GDM1 (cell line): ENCODE data around the gene SLC13A2.
"Not testable (repeated sequence)": the region's sequence is repeated elsewhere in the genome, so short reads cannot be mapped to it uniquely, and the experiment has no call there.

Experiments
- DNase-seq: peaks from one replicate; lab custom pipeline; 2025; lab: John Stamatoyannopoulos, UW

Gene SLC13A2

GRCh38 chr17:28514561-28515002 lies 41.1 kb downstream of the SLC13A2 start:
- no peak for DNase-seq

- DNase-seq = no peak
Observed at GRCh38 chr17:28515518-28515917, 42.1 kb downstream of the SLC13A2 start.

DNA sequence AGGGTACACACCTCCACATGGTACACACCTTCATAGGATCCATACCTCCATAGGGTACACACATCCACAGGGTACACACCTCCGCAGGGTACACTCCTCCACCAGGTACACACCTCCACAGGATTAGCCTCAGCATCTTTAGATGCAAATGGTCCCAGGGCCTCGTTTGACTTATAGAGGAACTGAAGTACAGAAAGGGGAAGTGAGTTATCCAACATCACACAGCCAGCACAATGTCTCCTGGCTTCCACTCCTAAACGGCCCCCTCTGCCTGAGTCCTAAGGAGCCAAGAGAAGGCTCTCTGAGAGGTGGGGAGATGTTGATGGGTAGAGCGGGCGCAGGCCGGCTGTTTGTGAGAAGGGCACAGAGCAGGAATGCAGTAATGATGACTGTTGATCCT lies 44.7 kb downstream of the SLC13A2 start:
- peak; percentile 38 for DNase-seq

GRCh38 chr17:28518578-28518977 lies 45.1 kb downstream of the SLC13A2 start:
- no peak for DNase-seq

DNA sequence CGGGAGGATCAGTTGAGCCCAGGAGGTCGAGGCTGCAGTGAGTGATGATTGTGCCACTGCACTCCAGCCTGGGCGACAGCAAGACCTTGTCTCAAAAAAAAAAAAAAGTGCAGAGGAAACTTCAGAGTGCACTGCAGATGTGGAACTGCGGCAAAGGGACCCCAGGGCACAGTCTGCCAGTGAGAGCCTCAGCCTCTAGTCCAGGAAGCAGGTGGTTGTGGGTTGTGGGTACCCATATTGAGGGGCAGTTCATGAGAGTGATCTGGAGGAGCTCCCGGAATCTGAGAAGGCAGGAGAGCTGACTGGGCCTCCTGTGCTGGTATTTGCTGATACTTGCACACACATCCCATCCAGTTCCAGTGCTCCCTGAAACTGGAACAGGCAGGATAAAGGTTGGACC lies 45.8 kb downstream of the SLC13A2 start:
- peak; percentile 94 for DNase-seq

GRCh38 chr17:28520687-28521086 lies 47.2 kb downstream of the SLC13A2 start:
- no peak for DNase-seq

- no peak for DNase-seq
Observed at GRCh38 chr17:28521311-28522085, 48.1 kb downstream of the SLC13A2 start.

DNA sequence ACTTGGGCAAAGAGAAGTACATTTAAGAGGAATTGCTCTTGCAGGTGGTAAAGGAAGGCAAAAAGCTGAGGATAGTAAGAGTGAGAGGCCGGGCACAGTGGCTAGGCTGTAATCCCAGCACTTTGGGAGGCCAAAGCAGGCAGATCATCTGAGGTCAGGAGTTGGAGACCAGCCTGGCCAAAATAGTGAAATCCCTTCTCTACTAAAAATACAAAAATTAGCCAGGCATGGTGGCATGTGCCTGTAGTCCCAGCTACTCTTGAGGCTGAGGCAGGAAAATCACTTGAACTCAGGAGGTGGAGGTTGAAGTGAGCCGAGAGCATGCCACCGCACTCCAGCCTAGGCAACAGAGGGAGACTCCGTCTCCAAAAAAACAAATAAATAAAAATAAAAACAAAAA lies 48.8 kb downstream of the SLC13A2 start:
- DNase-seq = not testable (repeated sequence)

DNA sequence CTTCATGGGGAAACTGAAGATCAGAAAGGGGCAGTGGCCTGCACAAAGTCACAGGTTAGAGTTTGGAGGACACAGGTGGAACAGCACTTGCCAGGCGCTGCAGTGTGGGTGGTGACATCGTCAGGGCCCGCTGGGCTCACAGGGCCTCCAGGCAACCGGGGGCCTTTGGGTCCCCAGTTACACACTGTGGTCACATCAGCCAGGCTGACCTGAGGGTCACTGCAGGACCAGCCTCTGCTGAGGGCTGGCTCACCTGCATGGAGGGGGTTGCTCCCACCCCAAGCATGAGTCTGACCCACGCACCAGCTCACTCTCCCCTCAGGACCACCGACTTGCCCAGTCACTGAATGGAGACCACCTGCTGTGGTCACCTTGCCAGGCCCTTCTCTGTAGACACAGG lies 49.7 kb downstream of the SLC13A2 start:
- no peak for DNase-seq

- no peak for DNase-seq
Observed at GRCh38 chr17:28523876-28524275, 50.4 kb downstream of the SLC13A2 start.

DNA sequence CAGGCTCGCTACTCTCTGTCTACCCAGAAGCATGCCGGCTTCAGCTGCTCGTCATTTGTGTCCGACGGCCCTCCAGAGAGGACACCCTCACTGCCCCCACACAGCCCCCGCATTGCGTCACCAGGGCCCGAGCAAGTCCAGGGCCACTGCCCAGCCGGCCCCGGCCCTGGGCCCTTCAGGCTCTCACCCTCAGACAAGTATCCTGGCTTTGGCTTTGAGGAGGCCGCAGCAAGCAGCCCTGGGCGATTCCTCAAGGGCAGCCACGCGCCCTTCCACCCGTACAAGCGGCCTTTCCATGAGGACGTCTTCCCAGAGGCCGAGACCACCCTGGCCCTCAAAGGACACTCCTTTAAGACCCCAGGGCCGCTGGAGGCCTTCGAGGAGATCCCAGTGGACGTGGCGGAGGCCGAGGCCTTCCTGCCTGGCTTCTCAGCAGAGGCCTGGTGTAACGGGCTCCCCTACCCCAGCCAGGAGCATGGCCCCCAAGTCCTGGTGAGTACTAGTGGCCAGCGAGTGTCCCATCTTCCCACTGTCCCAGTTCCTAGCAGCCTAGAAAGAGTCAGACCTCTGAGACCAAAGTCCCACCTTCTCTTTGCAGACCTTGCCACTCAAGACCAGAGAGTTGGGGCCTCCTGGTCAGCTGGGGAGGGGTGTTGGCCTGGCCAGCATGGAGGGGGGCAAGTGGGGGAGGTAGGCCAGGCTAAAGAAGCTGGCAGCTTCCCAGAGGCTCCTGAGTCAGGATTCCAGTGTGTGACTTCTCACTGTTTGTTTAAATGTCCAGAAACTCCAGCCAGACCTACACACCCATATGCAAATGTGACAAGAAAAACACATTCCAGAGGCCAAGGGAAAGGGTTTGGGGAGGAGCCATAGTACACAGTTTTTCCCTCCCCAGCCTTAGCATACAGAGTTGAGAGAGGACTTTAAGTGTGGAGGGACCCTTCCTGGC lies 51.3 kb downstream of the SLC13A2 start:
- no peak for DNase-seq

- no peak for DNase-seq
Observed at GRCh38 chr17:28526381-28526780, 52.9 kb downstream of the SLC13A2 start.

DNA sequence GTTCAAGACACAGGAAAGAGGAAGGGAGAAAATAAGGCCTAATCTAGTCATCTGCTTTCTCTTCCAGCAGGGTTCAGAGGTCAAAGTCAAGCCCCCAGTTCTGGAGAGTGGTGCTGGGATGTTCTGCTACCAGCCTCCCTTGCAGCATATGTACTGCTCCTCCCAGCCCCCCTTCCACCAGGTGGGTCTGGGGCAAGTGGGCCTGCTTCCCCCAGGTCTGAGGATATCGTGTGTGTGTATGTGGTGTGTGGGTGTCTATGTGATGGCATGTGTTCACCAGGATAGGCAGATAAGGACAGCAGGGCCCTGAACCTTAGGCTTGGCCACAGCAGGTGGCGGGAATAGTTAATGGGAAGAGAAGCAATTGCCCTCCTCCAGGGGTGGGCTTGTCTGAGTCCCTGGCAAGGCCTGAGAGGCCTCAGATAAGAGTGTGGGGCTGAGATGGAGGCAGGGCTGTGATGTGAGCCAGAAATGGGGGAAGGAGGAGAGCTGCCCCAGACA lies 53.8 kb downstream of the SLC13A2 start:
- DNase-seq = no peak

- DNase-seq = no peak
Observed at GRCh38 chr17:28527859-28528258, 54.4 kb downstream of the SLC13A2 start.

- no peak for DNase-seq
Observed at GRCh38 chr17:28528327-28529012, 55.0 kb downstream of the SLC13A2 start.

- DNase-seq = no peak
Observed at GRCh38 chr17:28529013-28529400, 55.6 kb downstream of the SLC13A2 start.

- no peak for DNase-seq
Observed at GRCh38 chr17:28530250-28530649, 56.8 kb downstream of the SLC13A2 start.

GRCh38 chr17:28530926-28531325 lies 57.5 kb downstream of the SLC13A2 start:
- no peak for DNase-seq

GRCh38 chr17:28532050-28532960 lies 58.9 kb downstream of the SLC13A2 start:
- no peak for DNase-seq

DNA sequence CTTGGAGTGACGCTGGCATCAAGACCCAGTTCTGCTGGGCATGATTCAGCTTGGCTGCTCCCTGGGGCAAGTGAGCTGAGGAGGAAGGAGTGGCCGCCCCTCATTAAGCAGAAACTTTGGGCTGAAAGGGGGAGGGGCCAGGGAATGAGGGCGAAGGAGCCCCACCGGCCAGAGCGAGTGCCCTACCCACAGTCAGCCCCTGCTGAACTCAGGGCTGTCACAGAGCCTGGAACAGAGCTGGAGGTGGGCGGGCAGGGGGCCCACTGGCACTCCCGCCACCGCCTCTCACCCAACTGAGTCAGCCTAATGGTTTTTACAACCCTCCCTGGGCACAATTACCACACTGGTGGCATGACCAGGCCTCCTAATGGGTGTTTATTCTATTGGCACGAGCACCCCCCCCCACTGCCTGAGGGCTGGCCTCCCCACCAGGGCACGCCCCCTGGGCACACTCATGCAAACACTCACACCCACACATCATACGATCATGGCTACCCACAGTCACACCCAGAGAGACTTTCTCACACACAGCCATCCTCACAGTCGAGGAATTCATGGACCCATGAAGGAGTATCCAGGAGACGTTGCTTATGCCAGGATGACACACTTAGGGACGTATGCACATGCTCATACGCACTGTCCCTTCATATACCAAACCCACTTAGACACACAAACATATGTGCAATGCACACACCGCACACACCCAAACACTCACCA lies 59.8 kb downstream of the SLC13A2 start:
- DNase-seq = no peak
